Measurements from ENCODE around the gene YY1.

- TF ChIP-seq EZH2 (IDR thresholded peaks at IDR 0.05) (no peak), POLR2AphosphoS5 (IDR thresholded peaks at IDR 0.05; ENCODE audit: borderline replicate concordance, low read depth, low read length) (no peak), FOXP2 (optimal IDR thresholded peaks at IDR 0.05; ENCODE audit: control extremely low read depth, extremely low read length, insufficient read depth) (no peak)
Observed at GRCh38 chr14:100328495-100329163, 89.7 kb downstream of the YY1 start.

Measured in SK-N-MC (cell line).